ENCODE results near the gene SARNP. TPM values are rescaled to one million over a fixed set of nuclear protein-coding genes. Genes with fewer than 3 reads are reported as not detected.

The SARNP gene
- total RNA-seq, 2 experiments from 2014 or later = 88.3 to 88.6 TPM

GRCh38 chr12:55745361-55746173 lies 72.0 kb downstream of the SARNP start:
- H3K36me3 Mint-ChIP-seq (ENCODE audit: low read depth) = peaks cover 9% of the 10 kb centered on the region
- peaks cover 35% of the 10 kb centered on the region for H3K4me1 Mint-ChIP-seq
- H3K27ac Mint-ChIP-seq = no peak overlapping the region
- H3K27me3 Mint-ChIP-seq = peaks cover 11% of the 10 kb centered on the region
- H3K4me3 Mint-ChIP-seq = peak overlapping the region; percentile 89
- ChIA-PET POLR2A (interaction anchor here (0.7 to 3.5 kb wide), 8 partner anchors 9 to 182 kb away, joined by 3 to 20 read pairs (median 4); partner anchors contain the start of genes CD63, ORMDL2, PYM1 and SARNP), CTCF (interaction anchor here (0.6 to 3.6 kb wide), 4 partner anchors 8 to 561 kb away, joined by 3 to 22 read pairs (median 10); partner anchors contain the start of genes ORMDL2 and SARNP)
- no peaks in the 10 kb centered on the region for H3K9me3 Mint-ChIP-seq
- no peak for DNase-seq

GRCh38 chr12:55744340-55745030 lies 73.0 kb downstream of the SARNP start:
- Mint-ChIP-seq H3K36me3 (ENCODE audit: low read depth) (peaks cover 6% of the 10 kb centered on the region), H3K27me3 (peaks cover 11% of the 10 kb centered on the region), H3K4me1 (peaks cover 35% of the 10 kb centered on the region), H3K27ac (no peak overlapping the region), H3K4me3 (peak overlapping the region; percentile 89), H3K9me3 (no peaks in the 10 kb centered on the region)
- ChIA-PET CTCF (interaction anchor here (0.8 to 3.3 kb wide), 6 partner anchors 10 to 251 kb away, joined by 3 to 14 read pairs (median 4); partner anchors contain the start of genes BLOC1S1, ORMDL2 and SARNP), POLR2A (interaction anchor here (0.7 to 3.5 kb wide), 16 partner anchors 10 to 295 kb away, joined by 3 to 20 read pairs (median 5); partner anchors contain the start of genes CD63, DGKA, DNAJC14 and ORMDL2)
- no peak for DNase-seq

- ChIA-PET POLR2A (interaction anchor here (0.9 to 3.5 kb wide), 16 partner anchors 8 to 296 kb away, joined by 3 to 20 read pairs (median 5); partner anchors contain the start of genes CD63, DGKA, DNAJC14 and ORMDL2), CTCF (interaction anchor here (0.8 to 3.3 kb wide), 7 partner anchors 11 to 252 kb away, joined by 3 to 14 read pairs (median 3); partner anchors contain the start of genes BLOC1S1, ORMDL2 and SARNP)
- no peaks in the 10 kb centered on the region for H3K36me3 Mint-ChIP-seq (ENCODE audit: low read depth)
Observed at GRCh38 chr12:55743406-55744339, 73.9 kb downstream of the SARNP start.

GRCh38 chr12:55742719-55743405 lies 74.7 kb downstream of the SARNP start, which contains the start of gene GDF11:
TSS of gene GDF11 (plus strand) at chr12:55743122. CDS start at chr12:55743317, 195 bp downstream.
- ChIA-PET CTCF (interaction anchor here (0.8 to 3.3 kb wide), 6 partner anchors 13 to 253 kb away, joined by 3 to 14 read pairs (median 4); partner anchors contain the start of genes ORMDL2 and SARNP), POLR2A (interaction anchor here (0.8 to 3.5 kb wide), 11 partner anchors 9 to 232 kb away, joined by 3 to 20 read pairs (median 5); partner anchors contain the start of genes DGKA, DNAJC14, ORMDL2 and RAB5B)
- H3K27ac Mint-ChIP-seq = peak within 1 kb of the TSS; percentile 21
- H3K4me3 Mint-ChIP-seq = peak within 1 kb of the TSS; percentile 89
- no peaks in the 10 kb centered on the region for H3K36me3 Mint-ChIP-seq (ENCODE audit: low read depth)
- peaks cover 45% of the 10 kb centered on the region for H3K4me1 Mint-ChIP-seq
- H3K9me3 Mint-ChIP-seq = no peaks in the 10 kb centered on the region
- peaks cover 11% of the 10 kb centered on the region for H3K27me3 Mint-ChIP-seq
- DNase-seq = peak; percentile 76

More at GRCh38 chr12:55743406-55744339, 73.9 kb downstream of the SARNP start:
- peak overlapping the region; percentile 89 for H3K4me3 Mint-ChIP-seq
- peak; percentile 64 for DNase-seq
- peak overlapping the region; percentile 21 for H3K27ac Mint-ChIP-seq
- peaks cover 38% of the 10 kb centered on the region for H3K4me1 Mint-ChIP-seq
- no peaks in the 10 kb centered on the region for H3K9me3 Mint-ChIP-seq
- peaks cover 11% of the 10 kb centered on the region for H3K27me3 Mint-ChIP-seq

GRCh38 chr12:55741931-55742680 lies 75.4 kb downstream of the SARNP start:
- no peaks in the 10 kb centered on the region for H3K9me3 Mint-ChIP-seq
- no peak for DNase-seq
- ChIA-PET CTCF (interaction anchor here (0.6 to 3.3 kb wide), 5 partner anchors 12 to 287 kb away, joined by 3 to 14 read pairs (median 4); partner anchors contain the start of genes ORMDL2 and SARNP), POLR2A (interaction anchor here (0.8 to 3.5 kb wide), 6 partner anchors 12 to 232 kb away, joined by 3 to 20 read pairs (median 3); partner anchors contain the start of genes ORMDL2, RAB5B and SARNP)
- H3K4me3 Mint-ChIP-seq = peak overlapping the region; percentile 76
- peaks cover 52% of the 10 kb centered on the region for H3K4me1 Mint-ChIP-seq
- peaks cover 11% of the 10 kb centered on the region for H3K27me3 Mint-ChIP-seq
- H3K27ac Mint-ChIP-seq = no peak overlapping the region
- H3K36me3 Mint-ChIP-seq (ENCODE audit: low read depth) = no peaks in the 10 kb centered on the region

GRCh38 chr12:55739025-55739378 lies 78.5 kb downstream of the SARNP start:
- no peak for DNase-seq
- peak overlapping the region; percentile 88 for H3K4me3 Mint-ChIP-seq
- ChIA-PET POLR2A (interaction anchor here (0.7 to 2.9 kb wide), 22 partner anchors 9 to 412 kb away, joined by 3 to 40 read pairs (median 8); partner anchors contain the start of genes CD63, ORMDL2, PYM1 and RAB5B), CTCF (interaction anchor here (0.6 to 4.9 kb wide), 51 partner anchors 9 to 765 kb away, joined by 3 to 54 read pairs (median 6); partner anchors contain the start of genes BLOC1S1, CD63, DGKA and DNAJC14)
- H3K36me3 Mint-ChIP-seq (ENCODE audit: low read depth) = no peaks in the 10 kb centered on the region
- peaks cover 38% of the 10 kb centered on the region for H3K4me1 Mint-ChIP-seq
- no peak overlapping the region for H3K27ac Mint-ChIP-seq
- H3K27me3 Mint-ChIP-seq = peaks cover 11% of the 10 kb centered on the region
- H3K9me3 Mint-ChIP-seq = no peaks in the 10 kb centered on the region

GRCh38 chr12:55738123-55739024 lies 79.2 kb downstream of the SARNP start:
- Mint-ChIP-seq H3K27ac (peak overlapping the region; percentile 84), H3K9me3 (no peaks in the 10 kb centered on the region), H3K4me1 (peaks cover 33% of the 10 kb centered on the region), H3K27me3 (peaks cover 11% of the 10 kb centered on the region), H3K4me3 (peak overlapping the region; percentile 88), H3K36me3 (ENCODE audit: low read depth) (no peaks in the 10 kb centered on the region)
- peak; percentile 87 for DNase-seq
- POLR2A ChIA-PET = interaction anchor here (0.7 to 2.9 kb wide), 26 partner anchors 9 to 413 kb away, joined by 3 to 40 read pairs (median 6); partner anchors contain the start of genes BLOC1S1, CD63, ORMDL2 and PYM1
- CTCF ChIA-PET = interaction anchor here (0.6 to 4.9 kb wide), 55 partner anchors 9 to 765 kb away, joined by 3 to 54 read pairs (median 6); partner anchors contain the start of genes BLOC1S1, CD63, DGKA and DNAJC14

GRCh38 chr12:55737581-55738122 lies 79.9 kb downstream of the SARNP start:
- Mint-ChIP-seq H3K27me3 (peaks cover 10% of the 10 kb centered on the region), H3K36me3 (ENCODE audit: low read depth) (no peaks in the 10 kb centered on the region), H3K4me3 (peak overlapping the region; percentile 88), H3K27ac (peak overlapping the region; percentile 84), H3K4me1 (peaks cover 31% of the 10 kb centered on the region), H3K9me3 (no peaks in the 10 kb centered on the region)
- ChIA-PET CTCF (interaction anchor here (0.7 to 4.9 kb wide), 41 partner anchors 8 to 484 kb away, joined by 3 to 54 read pairs (median 8); partner anchors contain the start of genes BLOC1S1, CD63, DGKA and DNAJC14), POLR2A (interaction anchor here (0.9 to 2.9 kb wide), 17 partner anchors 8 to 380 kb away, joined by 3 to 40 read pairs (median 8); partner anchors contain the start of genes BLOC1S1, CD63, ORMDL2 and PYM1)
- DNase-seq = no peak
